HG03439 (cell line): ENCODE measurements around the gene TCP11.

ENCODE experiments used
- ATAC-seq: cut with Tn5 transposase; IDR thresholded peaks from one replicate; pipeline ENCODE4 v1.9.1; 2021; ENCODE audit warnings: mild to moderate bottlenecking, moderate library complexity; ENCODE audit not compliant: unreplicated experiment

Gene TCP11

GRCh38 chr6:35068644-35069043 lies 72.5 kb downstream of the TCP11 start:
- ATAC-seq, result no peak

DNA sequence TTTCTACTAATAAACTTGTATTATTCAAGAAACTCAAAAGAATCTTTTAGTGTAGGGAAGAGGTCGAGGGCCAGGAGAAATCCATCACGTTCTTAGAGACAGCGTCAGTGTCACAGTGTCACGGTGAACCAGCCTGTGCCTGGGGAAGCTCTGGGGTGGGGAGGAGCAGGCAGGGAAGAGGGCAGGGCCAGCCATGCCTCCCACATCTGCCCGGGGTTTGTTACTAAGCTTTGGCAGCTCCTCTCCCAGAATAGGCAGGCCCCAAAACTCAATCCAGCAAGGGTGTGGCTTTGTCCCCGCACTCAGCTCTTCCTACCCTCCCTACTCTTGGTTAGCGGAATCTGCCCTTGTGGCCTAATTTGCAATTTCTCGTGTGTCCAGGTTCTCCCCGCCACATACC lies 72.9 kb downstream of the TCP11 start:
- no peak for ATAC-seq
